ENCODE results near the gene EPS8. TPM values are rescaled to one million over a fixed set of nuclear protein-coding genes. Genes with fewer than 3 reads are reported as not detected.

The EPS8 gene
- polyA plus RNA-seq, 1 donor (not counting 4 experiments of a cell fraction or from before 2014, with no cell fraction given) = 4.0 TPM

GRCh38 chr12:15738438-15739015, 50.7 kb downstream of the EPS8 start:
- Histone ChIP-seq H3K27ac (ENCODE audit: control insufficient read depth, insufficient read depth, low read length) (no peak overlapping the region), H3K36me3 (ENCODE audit: control insufficient read depth in 2 of 2, extremely low read depth in 1 of 2, insufficient read depth in 2 of 2, low read length in 2 of 2) (no peaks in the 10 kb centered on the region), H3K79me2 (ENCODE audit: control insufficient read depth, insufficient read depth, low read length) (no peaks in the 10 kb centered on the region), H2AFZ (ENCODE audit: control insufficient read depth, low read length) (no peak overlapping the region), H4K20me1 (ENCODE audit: control insufficient read depth, extremely low read depth, insufficient read depth, low read length) (no peaks in the 10 kb centered on the region), H3K9ac (ENCODE audit: control insufficient read depth, extremely low read depth, insufficient read depth, low read length) (no peak overlapping the region), H3K9me3 (ENCODE audit: control insufficient read depth, low read depth, low read length) (no peaks in the 10 kb centered on the region), H3K4me3 (ENCODE audit: control insufficient read depth in 2 of 3, extremely low read depth in 1 of 3, insufficient read depth in 2 of 3, low read depth in 1 of 3, low read length in 3 of 3) (no peak overlapping the region), H3K4me2 (ENCODE audit: control insufficient read depth, extremely low read depth, insufficient read depth, low read depth, low read length) (no peak overlapping the region), H3K9me1 (ENCODE audit: control insufficient read depth, extremely low read depth, insufficient read depth, low read length) (no peaks in the 10 kb centered on the region), H3K4me1 (ENCODE audit: control insufficient read depth, extremely low read depth, insufficient read depth, low read length) (no peaks in the 10 kb centered on the region), H3K27me3 (ENCODE audit: control insufficient read depth, extremely low read depth, insufficient read depth, low read length) (no peaks in the 10 kb centered on the region)
- no peak for TF ChIP-seq EZH2 (IDR thresholded peaks at IDR 0.05; ENCODE audit: low read length)
- TF ChIP-seq CTCF (optimal IDR thresholded peaks at IDR 0.05 in 1 of 3, IDR thresholded peaks at IDR 0.05 in 1 of 3, conservative IDR thresholded peaks at IDR 0.05 in 1 of 3; ENCODE audit: extremely low read depth in 1 of 3, insufficient read depth in 2 of 3, low read length in 3 of 3) = no peak
- DNase-seq (ENCODE audit: low read depth, low spot score) (no peak), FAIRE-seq (no peak)
- dilution Hi-C loops (cut with MboI; ENCODE audit: extremely low pct_ligation_motif_present, low sequenced_read_pairs) = no loop called here

GRCh38 chr12:15735837-15736615, 53.2 kb downstream of the EPS8 start:
- DNase-seq (ENCODE audit: low read depth, low spot score) = no peak
- Histone ChIP-seq H3K4me1 (ENCODE audit: control insufficient read depth, extremely low read depth, insufficient read depth, low read length) (no peaks in the 10 kb centered on the region), H3K9me1 (ENCODE audit: control insufficient read depth, extremely low read depth, insufficient read depth, low read length) (no peaks in the 10 kb centered on the region), H2AFZ (ENCODE audit: control insufficient read depth, low read length) (no peak overlapping the region), H3K36me3 (ENCODE audit: control insufficient read depth in 2 of 2, extremely low read depth in 1 of 2, insufficient read depth in 2 of 2, low read length in 2 of 2) (no peaks in the 10 kb centered on the region), H3K4me3 (ENCODE audit: control insufficient read depth in 2 of 3, extremely low read depth in 1 of 3, insufficient read depth in 2 of 3, low read depth in 1 of 3, low read length in 3 of 3) (no peak overlapping the region), H3K4me2 (ENCODE audit: control insufficient read depth, extremely low read depth, insufficient read depth, low read depth, low read length) (no peak overlapping the region), H3K79me2 (ENCODE audit: control insufficient read depth, insufficient read depth, low read length) (no peaks in the 10 kb centered on the region), H4K20me1 (ENCODE audit: control insufficient read depth, extremely low read depth, insufficient read depth, low read length) (no peaks in the 10 kb centered on the region), H3K27ac (ENCODE audit: control insufficient read depth, insufficient read depth, low read length) (no peak overlapping the region), H3K27me3 (ENCODE audit: control insufficient read depth, extremely low read depth, insufficient read depth, low read length) (no peaks in the 10 kb centered on the region), H3K9me3 (ENCODE audit: control insufficient read depth, low read depth, low read length) (no peaks in the 10 kb centered on the region), H3K9ac (ENCODE audit: control insufficient read depth, extremely low read depth, insufficient read depth, low read length) (no peak overlapping the region)
- TF ChIP-seq CTCF (optimal IDR thresholded peaks at IDR 0.05 in 1 of 3, IDR thresholded peaks at IDR 0.05 in 1 of 3, conservative IDR thresholded peaks at IDR 0.05 in 1 of 3; ENCODE audit: extremely low read depth in 1 of 3, insufficient read depth in 2 of 3, low read length in 3 of 3) (no peak), EZH2 (IDR thresholded peaks at IDR 0.05; ENCODE audit: low read length) (no peak)
- dilution Hi-C loops (cut with MboI; ENCODE audit: extremely low pct_ligation_motif_present, low sequenced_read_pairs) = no loop called here
- FAIRE-seq = no peak
